ENCODE measurements around the gene LGR6. TPM values are rescaled to one million over a fixed set of nuclear protein-coding genes. Genes with fewer than 3 reads are reported as not detected.

LGR6 gene
- total RNA-seq, 1 experiment from 2014 or later, result 1.0 TPM

GRCh38 chr1:202304375-202304774, 110.8 kb downstream of the LGR6 start:
- Histone ChIP-seq H4K20me1 (ENCODE audit: control insufficient read depth, insufficient read depth, insufficient read length) (no peaks in the 10 kb centered on the region), H3K79me1 (ENCODE audit: insufficient read depth, low read depth, low read length, poor library complexity, severe bottlenecking) (no peaks in the 10 kb centered on the region), H3K4me1 (ENCODE audit: insufficient read depth, low read length) (no peaks in the 10 kb centered on the region), H3K23me2 (ENCODE audit: insufficient read length, low read depth, low read length, poor library complexity, severe bottlenecking) (no peaks in the 10 kb centered on the region), H3K9me3 (ENCODE audit: control insufficient read depth, low read depth, low read length) (no peaks in the 10 kb centered on the region), H4K5ac (ENCODE audit: insufficient read length, low read depth, low read length) (no peak overlapping the region), H2BK5ac (ENCODE audit: insufficient read length, low read length) (no peak overlapping the region), H3K27me3 (ENCODE audit: insufficient read depth, low read length) (no peaks in the 10 kb centered on the region), H3K18ac (ENCODE audit: insufficient read length, low read depth, low read length) (no peak overlapping the region), H2AK5ac (ENCODE audit: insufficient read length, low read length) (no peak overlapping the region), H3K79me2 (ENCODE audit: insufficient read depth, low read length) (no peaks in the 10 kb centered on the region), H3K4me2 (ENCODE audit: insufficient read depth, insufficient read length, low read length) (no peak overlapping the region), H3K27ac (ENCODE audit: insufficient read length, low read depth, low read length) (no peak overlapping the region), H3K14ac (ENCODE audit: insufficient read depth, low read length) (no peak overlapping the region), H4K8ac (replicated peaks; ENCODE audit: insufficient read length, low read depth, low read length) (no peak overlapping the region), H2BK15ac (ENCODE audit: low read depth, low read length) (no peak overlapping the region), H3K56ac (ENCODE audit: insufficient read length, low read depth, low read length) (no peak overlapping the region), H2AFZ (ENCODE audit: low read length) (no peak overlapping the region), H3K9ac (ENCODE audit: extremely low read depth, insufficient read length, low read length) (no peak overlapping the region), H2BK20ac (ENCODE audit: low read depth, low read length, poor library complexity, severe bottlenecking) (no peak overlapping the region), H3K23ac (ENCODE audit: insufficient read length, low read depth, low read length) (no peak overlapping the region), H2BK12ac (ENCODE audit: insufficient read length, low read depth, low read length) (no peak overlapping the region), H4K91ac (ENCODE audit: insufficient read length, low read depth, low read length) (no peak overlapping the region), H3T11ph (ENCODE audit: low read length) (no peak overlapping the region), H2BK120ac (ENCODE audit: low read depth, low read length, poor library complexity, severe bottlenecking) (no peak overlapping the region), H3K4ac (ENCODE audit: low read depth, low read length) (no peak overlapping the region)
- TF ChIP-seq CTCF (conservative IDR thresholded peaks at IDR 0.05), result no peak
- no CpG with 5 or more reads among the region's 9 CpGs for WGBS (ENCODE audit: extremely low coverage, insufficient read length, low lambda C conversion rate)
- Mint-ChIP-seq H3K36me3 (ENCODE audit: insufficient read depth in 1 of 3, low read depth in 3 of 3) (no peaks in the 10 kb centered on the region), H3K4me3 (no peak overlapping the region), H3K9me3 (no peaks in the 10 kb centered on the region), H3K4me1 (peaks cover 0 to 5% of the 10 kb centered on the region in 2 experiments; a peak in 2 of 4 replicates), H3K27ac (no peak overlapping the region), H3K27me3 (ENCODE audit: low read depth) (no peaks in the 10 kb centered on the region; the same call in 1 of the 2 replicates)
- DNase-seq, result no peak

Measured in H9 (cell line).